ENCODE results near the gene GABRB3. TPM values are rescaled to one million over a fixed set of nuclear protein-coding genes. Genes with fewer than 3 reads are reported as not detected.

The GABRB3 gene
- total and polyA plus RNA-seq, 2 donors (not counting 1 experiment from before 2014, with no cell fraction given) = 0.07 TPM; not detected in 1

GRCh38 chr15:26804063-26804804 is 31.4 kb upstream of the GABRB3 start:
- H3K27ac ChIP-seq (ENCODE audit: low read length in 2 of 2) = no peak overlapping the region
- no peaks in the 10 kb centered on the region for H3K27me3 ChIP-seq (replicated peaks in 1 of 4; ENCODE audit: control extremely low read depth in 1 of 4, control insufficient read depth in 3 of 4, insufficient read depth in 4 of 4, low read length in 3 of 4)
- Mint-ChIP-seq H3K27ac (no peak overlapping the region), H3K4me3 (no peak overlapping the region), H3K9me3 (ENCODE audit: insufficient read depth) (no peaks in the 10 kb centered on the region), H3K4me1 (no peaks in the 10 kb centered on the region), H3K27me3 (no peaks in the 10 kb centered on the region)
- intact Hi-C loops (cut with micrococcal nuclease) = no loop called here
- no peak for DNase-seq
- no peaks in the 10 kb centered on the region for H4K20me1 ChIP-seq (ENCODE audit: control insufficient read depth, insufficient read depth, low read length, poor library complexity, severe bottlenecking)
- 59% methylated on average over 11 of the region's 11 CpGs for WGBS (ENCODE audit: insufficient coverage)
- H2AFZ ChIP-seq (ENCODE audit: insufficient read depth, low read depth, low read length, poor library complexity, severe bottlenecking) = no peak overlapping the region
- ChIA-PET CTCF (no interaction called here), POLR2A (no interaction called here)
- TF ChIP-seq CTCF (IDR thresholded peaks at IDR 0.05) = no peak
- TF ChIP-seq EZH2 (IDR thresholded peaks at IDR 0.05; ENCODE audit: borderline replicate concordance, insufficient read depth, low read depth, low read length, poor library complexity, severe bottlenecking) = no peak
- peaks cover 0 to 9% (median 0%) of the 10 kb centered on the region in 3 donors for H3K9me3 ChIP-seq (ENCODE audit: control extremely low read depth in 1 of 3, control insufficient read depth in 2 of 3, insufficient read depth in 1 of 3, low read length in 2 of 3)
- no peaks in the 10 kb centered on the region for H3K79me2 ChIP-seq (ENCODE audit: control insufficient read depth, insufficient read depth, low read length)
- no peak overlapping the region for H3K4me2 ChIP-seq (replicated peaks; ENCODE audit: low read depth, low read length, poor library complexity, severe bottlenecking)
- no peak overlapping the region for H3K9ac ChIP-seq (ENCODE audit: low read length)
- no peaks in the 10 kb centered on the region for H3K36me3 ChIP-seq (replicated peaks in 1 of 2; ENCODE audit: control extremely low read depth in 1 of 2, control insufficient read depth in 1 of 2, extremely low read depth in 1 of 2, insufficient read depth in 2 of 2, low read length in 1 of 2)
- H3K4me3 ChIP-seq (ENCODE audit: control extremely low read depth in 1 of 5, extremely low read depth in 1 of 5, insufficient read depth in 1 of 5, low read depth in 2 of 5, low read length in 4 of 5) = no peak overlapping the region
- ATAC-seq (ENCODE audit: low read depth) = no peak
- no peaks in the 10 kb centered on the region for H3K4me1 ChIP-seq (ENCODE audit: control insufficient read depth in 2 of 2, insufficient read depth in 2 of 2, low read length in 2 of 2)

DNA sequence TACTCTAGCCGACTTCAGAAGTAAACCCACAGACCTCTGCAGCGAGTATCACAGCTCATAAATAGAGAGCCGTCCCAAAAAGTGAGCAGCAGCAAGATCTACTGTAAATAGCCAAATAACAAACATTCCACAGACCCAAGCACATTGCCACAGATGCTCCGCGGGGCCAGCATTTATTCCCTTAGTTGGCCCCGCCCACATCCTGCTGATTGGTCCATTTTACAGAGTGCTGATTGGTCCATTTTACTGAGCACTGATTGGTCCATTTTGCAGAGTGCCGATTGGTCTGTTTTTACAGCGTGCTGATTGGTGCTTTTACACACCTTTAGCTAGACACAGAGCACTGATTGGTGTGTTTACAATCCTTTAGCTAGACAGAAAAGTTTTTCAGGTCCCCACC is 17.3 kb upstream of the GABRB3 start:
- H3K4me2 ChIP-seq (replicated peaks; ENCODE audit: low read depth, low read length, poor library complexity, severe bottlenecking) = no peak overlapping the region
- H3K27ac Mint-ChIP-seq = no peak overlapping the region
- H3K9me3 ChIP-seq (ENCODE audit: control extremely low read depth in 1 of 3, control insufficient read depth in 2 of 3, insufficient read depth in 1 of 3, low read length in 2 of 3) = peaks cover 0 to 13% (median 2%) of the 10 kb centered on the region in 3 donors
- no peak overlapping the region for H3K4me3 Mint-ChIP-seq
- DNase-seq = no peak
- POLR2A ChIA-PET = no interaction called here
- no peak overlapping the region for H3K4me3 ChIP-seq (ENCODE audit: control extremely low read depth in 1 of 5, extremely low read depth in 1 of 5, insufficient read depth in 1 of 5, low read depth in 2 of 5, low read length in 4 of 5)
- H3K4me1 ChIP-seq (ENCODE audit: control insufficient read depth in 2 of 2, insufficient read depth in 2 of 2, low read length in 2 of 2) = no peaks in the 10 kb centered on the region
- H3K27ac ChIP-seq (ENCODE audit: low read length in 2 of 2) = no peak overlapping the region
- intact Hi-C loops (cut with micrococcal nuclease) = no loop called here
- no peaks in the 10 kb centered on the region for H3K79me2 ChIP-seq (ENCODE audit: control insufficient read depth, insufficient read depth, low read length)
- 89% methylated on average over 8 of the region's 8 CpGs for WGBS (ENCODE audit: insufficient coverage)
- H3K9me3 Mint-ChIP-seq (ENCODE audit: insufficient read depth) = peaks cover 11% of the 10 kb centered on the region
- no peaks in the 10 kb centered on the region for H3K27me3 ChIP-seq (replicated peaks in 1 of 4; ENCODE audit: control extremely low read depth in 1 of 4, control insufficient read depth in 3 of 4, insufficient read depth in 4 of 4, low read length in 3 of 4)
- H2AFZ ChIP-seq (ENCODE audit: insufficient read depth, low read depth, low read length, poor library complexity, severe bottlenecking) = no peak overlapping the region
- no peaks in the 10 kb centered on the region for H3K36me3 ChIP-seq (replicated peaks in 1 of 2; ENCODE audit: control extremely low read depth in 1 of 2, control insufficient read depth in 1 of 2, extremely low read depth in 1 of 2, insufficient read depth in 2 of 2, low read length in 1 of 2)
- H3K9ac ChIP-seq (ENCODE audit: low read length) = no peak overlapping the region
- no peaks in the 10 kb centered on the region for H3K27me3 Mint-ChIP-seq
- no peaks in the 10 kb centered on the region for H3K4me1 Mint-ChIP-seq
- ATAC-seq (ENCODE audit: low read depth) = no peak
- no peaks in the 10 kb centered on the region for H4K20me1 ChIP-seq (ENCODE audit: control insufficient read depth, insufficient read depth, low read length, poor library complexity, severe bottlenecking)
- CTCF ChIA-PET = no interaction called here
- no peak for TF ChIP-seq CTCF (IDR thresholded peaks at IDR 0.05)
- no peak for TF ChIP-seq EZH2 (IDR thresholded peaks at IDR 0.05; ENCODE audit: borderline replicate concordance, insufficient read depth, low read depth, low read length, poor library complexity, severe bottlenecking)

Data from B cell (primary cell).